Measurements from ENCODE around the gene SNX24.

The SNX24 gene

DNA sequence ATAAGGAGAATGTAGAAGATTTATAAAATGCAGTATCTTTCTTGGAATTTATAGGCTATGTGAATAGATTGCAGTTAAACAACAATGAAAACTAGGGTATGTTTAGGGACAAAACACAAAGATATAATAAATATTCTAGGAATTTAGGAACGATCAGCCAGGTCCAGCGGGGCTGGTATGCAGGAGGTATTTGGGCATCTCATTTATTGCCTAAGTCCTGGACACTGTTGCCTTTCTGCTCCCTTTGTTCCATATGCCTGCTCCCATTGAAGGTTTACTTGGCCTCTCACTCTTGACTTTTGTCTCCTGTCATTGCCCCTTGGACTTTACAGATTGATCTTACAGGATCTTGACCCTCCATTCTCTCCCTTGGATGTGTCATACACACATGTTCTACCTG lies 55.9 kb downstream of the SNX24 start:
- Histone ChIP-seq H3K36me3 (ENCODE audit: insufficient read depth, low read length) (no peaks in the 10 kb centered on the region), H3K9me3 (ENCODE audit: insufficient read depth, low read length, severe bottlenecking) (no peaks in the 10 kb centered on the region), H3K27ac (ENCODE audit: low read length) (no peak overlapping the region), H3K4me1 (ENCODE audit: insufficient read depth, low read length) (peaks cover 3% of the 10 kb centered on the region; the same call in 1 of the 2 replicates), H3K4me3 (ENCODE audit: low read depth in 1 of 2, low read length in 2 of 2) (no peak overlapping the region), H2AFZ (ENCODE audit: low read depth, low read length) (no peak overlapping the region), H4K20me1 (ENCODE audit: insufficient read depth, low read length) (no peaks in the 10 kb centered on the region), H3K4me2 (ENCODE audit: insufficient read depth, low read length) (no peak overlapping the region), H3K79me2 (ENCODE audit: insufficient read depth, low read length) (no peaks in the 10 kb centered on the region), H3K27me3 (ENCODE audit: insufficient read depth, low read length, poor library complexity) (no peaks in the 10 kb centered on the region), H3K9ac (ENCODE audit: low read depth, low read length) (no peak overlapping the region)
- ATAC-seq (ENCODE audit: insufficient read depth, low read depth) (no peak), DNase-seq (no peak)
- TF ChIP-seq, protein P1, sequence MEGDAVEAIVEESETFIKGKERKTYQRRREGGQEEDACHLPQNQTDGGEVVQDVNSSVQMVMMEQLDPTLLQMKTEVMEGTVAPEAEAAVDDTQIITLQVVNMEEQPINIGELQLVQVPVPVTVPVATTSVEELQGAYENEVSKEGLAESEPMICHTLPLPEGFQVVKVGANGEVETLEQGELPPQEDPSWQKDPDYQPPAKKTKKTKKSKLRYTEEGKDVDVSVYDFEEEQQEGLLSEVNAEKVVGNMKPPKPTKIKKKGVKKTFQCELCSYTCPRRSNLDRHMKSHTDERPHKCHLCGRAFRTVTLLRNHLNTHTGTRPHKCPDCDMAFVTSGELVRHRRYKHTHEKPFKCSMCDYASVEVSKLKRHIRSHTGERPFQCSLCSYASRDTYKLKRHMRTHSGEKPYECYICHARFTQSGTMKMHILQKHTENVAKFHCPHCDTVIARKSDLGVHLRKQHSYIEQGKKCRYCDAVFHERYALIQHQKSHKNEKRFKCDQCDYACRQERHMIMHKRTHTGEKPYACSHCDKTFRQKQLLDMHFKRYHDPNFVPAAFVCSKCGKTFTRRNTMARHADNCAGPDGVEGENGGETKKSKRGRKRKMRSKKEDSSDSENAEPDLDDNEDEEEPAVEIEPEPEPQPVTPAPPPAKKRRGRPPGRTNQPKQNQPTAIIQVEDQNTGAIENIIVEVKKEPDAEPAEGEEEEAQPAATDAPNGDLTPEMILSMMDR (IDR thresholded peaks at IDR 0.05; ENCODE audit: borderline replicate concordance, extremely low read depth, low read length, poor library complexity, severe bottlenecking): no peak
- no peak for TF ChIP-seq EZH2 (IDR thresholded peaks at IDR 0.05; ENCODE audit: borderline replicate concordance, low read depth, low read length, severe bottlenecking)

DNA sequence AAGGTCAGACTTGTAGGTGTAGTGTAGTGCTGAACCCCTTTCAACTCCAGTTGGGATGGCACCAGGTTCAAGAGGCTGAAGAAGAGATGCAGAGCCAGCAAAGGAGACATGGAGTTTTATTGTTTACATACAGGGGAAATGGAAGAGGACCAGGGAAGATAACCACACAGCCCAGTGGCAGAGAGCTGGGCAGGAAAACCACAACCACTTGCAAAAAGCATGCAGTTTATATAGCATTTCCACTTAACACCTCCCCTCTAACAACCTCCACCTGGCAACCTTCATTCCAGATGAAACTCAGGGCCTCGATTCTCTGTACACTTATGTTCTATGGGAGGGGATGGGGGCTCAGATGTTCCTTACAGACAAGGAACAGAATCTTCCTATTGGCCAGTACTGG lies 56.9 kb downstream of the SNX24 start:
- ATAC-seq (ENCODE audit: insufficient read depth, low read depth) (0 out of 3 replicates have a peak, but pooled peaks have one; percentile 33), DNase-seq (no peak)
- Histone ChIP-seq H3K9me3 (ENCODE audit: insufficient read depth, low read length, severe bottlenecking) (no peaks in the 10 kb centered on the region), H3K4me1 (ENCODE audit: insufficient read depth, low read length) (peaks cover 3% of the 10 kb centered on the region; the same call in 1 of the 2 replicates), H2AFZ (ENCODE audit: low read depth, low read length) (no peak overlapping the region), H3K4me3 (ENCODE audit: low read depth in 1 of 2, low read length in 2 of 2) (no peak overlapping the region), H3K27ac (ENCODE audit: low read length) (no peak overlapping the region), H3K27me3 (ENCODE audit: insufficient read depth, low read length, poor library complexity) (no peaks in the 10 kb centered on the region), H3K79me2 (ENCODE audit: insufficient read depth, low read length) (no peaks in the 10 kb centered on the region), H3K9ac (ENCODE audit: low read depth, low read length) (no peak overlapping the region), H3K36me3 (ENCODE audit: insufficient read depth, low read length) (no peaks in the 10 kb centered on the region), H4K20me1 (ENCODE audit: insufficient read depth, low read length) (no peaks in the 10 kb centered on the region), H3K4me2 (ENCODE audit: insufficient read depth, low read length) (no peak overlapping the region)
- TF ChIP-seq EZH2 (IDR thresholded peaks at IDR 0.05; ENCODE audit: borderline replicate concordance, low read depth, low read length, severe bottlenecking): no peak
- TF ChIP-seq, protein P1 (IDR thresholded peaks at IDR 0.05; ENCODE audit: borderline replicate concordance, extremely low read depth, low read length, poor library complexity, severe bottlenecking): no peak

DNA sequence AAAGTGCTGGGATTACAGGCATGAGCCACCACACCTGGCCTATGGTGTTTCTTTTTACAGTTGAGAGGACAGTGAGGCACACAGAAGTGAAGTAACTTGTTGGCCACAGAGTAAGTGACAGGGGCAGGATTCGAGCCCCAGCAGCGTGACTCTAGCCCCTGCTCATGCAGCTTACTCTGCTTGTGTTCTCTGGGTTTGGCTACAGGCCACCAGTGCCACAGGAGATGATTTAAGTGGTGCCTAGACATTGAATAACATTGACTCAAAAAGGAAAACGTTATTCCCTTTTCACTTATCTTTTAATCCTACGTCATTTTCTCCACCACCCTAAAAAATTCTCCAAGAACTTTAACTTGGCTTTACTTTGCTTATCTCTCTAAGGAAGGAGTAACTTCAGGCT lies 61.4 kb downstream of the SNX24 start:
- no peak for DNase-seq

More for the DNA sequence above, 61.4 kb downstream of the SNX24 start:
- Histone ChIP-seq H3K79me2 (ENCODE audit: insufficient read depth, low read length) (no peaks in the 10 kb centered on the region), H3K4me2 (ENCODE audit: insufficient read depth, low read length) (no peak overlapping the region), H3K27me3 (ENCODE audit: insufficient read depth, low read length, poor library complexity) (no peaks in the 10 kb centered on the region), H2AFZ (ENCODE audit: low read depth, low read length) (no peak overlapping the region), H3K27ac (ENCODE audit: low read length) (no peak overlapping the region), H3K4me3 (ENCODE audit: low read depth in 1 of 2, low read length in 2 of 2) (no peak overlapping the region), H3K9me3 (ENCODE audit: insufficient read depth, low read length, severe bottlenecking) (no peaks in the 10 kb centered on the region), H3K9ac (ENCODE audit: low read depth, low read length) (no peak overlapping the region), H3K4me1 (ENCODE audit: insufficient read depth, low read length) (peaks cover 3% of the 10 kb centered on the region; the same call in 1 of the 2 replicates), H3K36me3 (ENCODE audit: insufficient read depth, low read length) (no peaks in the 10 kb centered on the region), H4K20me1 (ENCODE audit: insufficient read depth, low read length) (no peaks in the 10 kb centered on the region)
- no peak for ATAC-seq (ENCODE audit: insufficient read depth, low read depth)
- no peak for TF ChIP-seq EZH2 (IDR thresholded peaks at IDR 0.05; ENCODE audit: borderline replicate concordance, low read depth, low read length, severe bottlenecking)
- TF ChIP-seq, protein P1 (IDR thresholded peaks at IDR 0.05; ENCODE audit: borderline replicate concordance, extremely low read depth, low read length, poor library complexity, severe bottlenecking): no peak

Data from DND-41 (cell line).